ENCODE results near the gene KIFC1.

DNA sequence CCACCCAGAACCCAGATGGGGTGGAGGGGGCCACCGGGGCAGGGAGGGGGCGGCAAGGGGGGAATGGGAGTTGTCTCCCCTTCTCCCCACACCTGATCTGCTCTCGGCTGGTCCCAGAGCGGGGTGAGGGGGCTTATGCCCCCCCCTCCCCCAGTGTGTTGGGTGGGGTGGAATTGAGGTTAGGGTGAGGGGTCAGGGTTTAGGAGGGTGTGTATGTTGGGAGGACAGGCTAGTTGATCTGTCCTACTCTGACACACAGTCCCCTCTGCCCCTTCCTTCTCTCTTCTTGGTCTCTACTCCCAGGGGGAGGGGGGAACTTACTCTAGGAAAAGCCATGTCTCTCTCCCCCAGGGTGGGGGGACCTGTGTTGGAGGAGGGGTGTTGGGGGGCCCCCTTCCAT, 60.9 kb downstream of the KIFC1 start:
- TF ChIP-seq, protein P1, sequence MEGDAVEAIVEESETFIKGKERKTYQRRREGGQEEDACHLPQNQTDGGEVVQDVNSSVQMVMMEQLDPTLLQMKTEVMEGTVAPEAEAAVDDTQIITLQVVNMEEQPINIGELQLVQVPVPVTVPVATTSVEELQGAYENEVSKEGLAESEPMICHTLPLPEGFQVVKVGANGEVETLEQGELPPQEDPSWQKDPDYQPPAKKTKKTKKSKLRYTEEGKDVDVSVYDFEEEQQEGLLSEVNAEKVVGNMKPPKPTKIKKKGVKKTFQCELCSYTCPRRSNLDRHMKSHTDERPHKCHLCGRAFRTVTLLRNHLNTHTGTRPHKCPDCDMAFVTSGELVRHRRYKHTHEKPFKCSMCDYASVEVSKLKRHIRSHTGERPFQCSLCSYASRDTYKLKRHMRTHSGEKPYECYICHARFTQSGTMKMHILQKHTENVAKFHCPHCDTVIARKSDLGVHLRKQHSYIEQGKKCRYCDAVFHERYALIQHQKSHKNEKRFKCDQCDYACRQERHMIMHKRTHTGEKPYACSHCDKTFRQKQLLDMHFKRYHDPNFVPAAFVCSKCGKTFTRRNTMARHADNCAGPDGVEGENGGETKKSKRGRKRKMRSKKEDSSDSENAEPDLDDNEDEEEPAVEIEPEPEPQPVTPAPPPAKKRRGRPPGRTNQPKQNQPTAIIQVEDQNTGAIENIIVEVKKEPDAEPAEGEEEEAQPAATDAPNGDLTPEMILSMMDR (conservative IDR thresholded peaks at IDR 0.05 in 1 of 2, IDR thresholded peaks at IDR 0.05 in 1 of 2; ENCODE audit: low read depth in 1 of 2, low read length in 2 of 2): no peak
- no peak for TF ChIP-seq EZH2 (IDR thresholded peaks at IDR 0.05; ENCODE audit: low read length, missing control alignments)
